Left lung (tissue), 10 donors: ENCODE data around the gene ZDHHC13. TPM values are rescaled to one million over a fixed set of nuclear protein-coding genes. Genes with fewer than 3 reads are reported as not detected.

Experiments
- ATAC-seq: fragments of 200-7000 bp; cut with Tn5 transposase; one replicate; pipeline ENCODE4 v1.9.1; 2020; ENCODE audit warnings: moderate library complexity
- DNase-seq, 4 donors: peaks; one replicate each; pipeline ENCODE4 v3.0.0-alpha.2; 2013 to 2020
- H3K27ac ChIP-seq, 2 donors: fragments of 200-600 bp; sonication (generic) in 1 of 2; one replicate each; pipeline versions ENCODE4 v1.5.0 to v1.8.0; 2020 to 2021
- H3K27me3 ChIP-seq, 2 donors: fragments of 200-600 bp; sonication (generic) in 1 of 2; one replicate each; pipeline versions ENCODE4 v1.5.0 to v1.8.0; 2020 to 2021
- H3K36me3 ChIP-seq, 2 donors: fragments of 200-600 bp; sonication (generic) in 1 of 2; one replicate each; pipeline versions ENCODE4 v1.5.0 to v1.8.0; 2020 to 2021
- H3K4me1 ChIP-seq, 2 donors: fragments of 200-600 bp; one replicate each; pipeline ENCODE4 v1.8.0; 2021
- H3K4me3 ChIP-seq, 2 donors: fragments of 200-600 bp; sonication (generic) in 1 of 2; one replicate each; pipeline versions ENCODE4 v1.5.0 to v1.8.0; 2020 to 2021; ENCODE audit warnings: mild to moderate bottlenecking in 1 of 2
- H3K9me3 ChIP-seq, 2 donors: fragments of 200-600 bp; sonication (generic) in 1 of 2; one replicate each; pipeline versions ENCODE4 v1.5.0 to v1.8.0; 2020 to 2021
- CTCF ChIP-seq, 2 donors: fragments of 200-600 bp; sonication (generic) in 1 of 2; IDR thresholded peaks; one replicate each; pipeline versions ENCODE4 v1.5.0 to v1.8.0; 2021; ENCODE audit warnings: antibody characterized with exemption in 2 of 2
- intact Hi-C, 2 donors: fragments of 100-400 bp; cut with DNase I; formaldehyde crosslinking; loops; one replicate each; pipeline versions ENCODE4 v1.11.2 to v1.14.2; 2022
- polyA plus RNA-seq, 6 donors: library from polyadenylated mRNA; unstranded; fragments of 120-200 nt; gene quantifications; one replicate each; pipeline ENCODE4 v1.2.1, GENCODE V29; 2013; ENCODE audit not compliant: insufficient read length in 6 of 6
- total RNA-seq, 2 donors: library from RNA; stranded (reverse); fragmentation: NEBNext Ultra II Directional; extraction: Animal tissue kit (Norgen Biotek cat#: 25700); gene quantifications; one replicate each; pipeline ENCODE4 v1.2.1, GENCODE V29; 2021
- donor health status: DM: no; HTN: yes; CAD: no.
- donor health status: DM: no; HTN: no; CAD: no.

The ZDHHC13 gene
- total and polyA plus RNA-seq, 8 donors: 13.7 to 37.9 (median 25.0) TPM

DNA sequence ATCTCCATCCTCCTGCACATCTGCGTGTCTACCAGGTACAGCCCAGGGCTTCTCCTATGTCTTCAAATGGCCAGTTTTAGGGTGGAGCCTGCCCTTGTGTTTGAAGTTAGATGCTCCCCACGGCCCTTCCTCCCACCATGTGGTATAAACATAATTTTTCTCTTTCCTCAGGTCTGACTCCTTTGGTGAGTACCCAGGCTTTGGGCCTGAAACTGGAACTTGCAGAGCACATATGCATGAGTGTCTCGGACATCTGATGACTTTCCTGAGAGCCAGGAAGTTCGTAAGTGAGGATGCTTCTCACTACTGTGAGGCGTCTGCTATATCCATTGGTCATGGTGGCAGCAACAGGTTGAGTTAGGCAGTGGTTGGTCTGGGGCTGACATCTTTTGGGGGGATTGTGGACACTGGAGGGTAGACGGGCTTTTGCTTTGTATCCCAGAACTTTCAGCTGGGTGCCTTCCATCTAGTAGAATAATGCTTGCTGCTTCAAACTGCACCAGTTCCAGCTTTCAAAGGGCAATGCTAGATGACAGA is 68.6 kb downstream of the ZDHHC13 start:
- Histone ChIP-seq H3K27me3 (no peaks in the 10 kb centered on the region), H3K36me3 (no peaks in the 10 kb centered on the region), H3K4me3 (no peak overlapping the region), H3K9me3 (no peaks in the 10 kb centered on the region), H3K4me1 (no peaks in the 10 kb centered on the region), H3K27ac (no peak overlapping the region)
- TF ChIP-seq CTCF (IDR thresholded peaks at IDR 0.05): no peak
- no peak for DNase-seq
- no peak for ATAC-seq
- intact Hi-C loops: no loop called here

DNA sequence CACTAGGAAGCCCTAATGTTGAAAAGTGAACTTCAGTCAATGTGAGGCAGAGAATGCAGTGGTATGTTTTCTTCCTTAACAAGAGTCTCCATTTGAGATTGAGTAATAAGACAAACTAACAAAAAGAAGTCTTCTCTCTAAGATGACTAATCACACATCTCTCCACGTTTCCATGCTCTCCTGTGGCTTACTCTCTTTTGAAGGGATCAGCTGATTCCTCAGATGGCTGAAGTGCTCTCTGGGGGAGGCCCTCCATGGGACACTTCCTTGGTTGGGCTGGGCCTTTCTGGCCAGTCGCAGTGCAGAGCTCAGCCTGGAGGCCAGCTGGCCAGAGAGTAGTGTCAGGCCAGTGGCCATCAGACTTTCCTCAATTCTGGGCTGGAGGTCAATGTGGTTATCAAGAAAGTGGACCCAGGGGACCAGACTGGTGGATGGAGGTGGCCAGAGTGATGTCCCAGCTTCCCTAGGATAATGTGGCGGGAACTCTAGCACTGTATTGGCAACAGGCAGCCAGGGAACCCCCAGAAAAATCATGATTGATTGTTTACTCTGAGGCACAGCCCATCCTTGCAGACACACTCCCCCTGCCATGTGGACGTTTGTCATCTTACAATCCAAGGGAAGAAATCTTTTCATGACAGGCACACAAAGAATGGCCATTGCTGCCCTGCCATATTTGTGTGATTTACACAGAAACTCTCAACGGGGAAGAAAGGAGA is 70.3 kb downstream of the ZDHHC13 start:
- no peak overlapping the region for H3K4me3 ChIP-seq
- DNase-seq: no peak
- H3K27ac ChIP-seq: no peak overlapping the region
- intact Hi-C loops: no loop called here
- no peaks in the 10 kb centered on the region for H3K27me3 ChIP-seq
- no peaks in the 10 kb centered on the region for H3K9me3 ChIP-seq
- no peak for ATAC-seq
- TF ChIP-seq CTCF (IDR thresholded peaks at IDR 0.05): no peak
- no peaks in the 10 kb centered on the region for H3K36me3 ChIP-seq
- H3K4me1 ChIP-seq: no peaks in the 10 kb centered on the region

GRCh38 chr11:19187833-19188258 is 70.9 kb downstream of the ZDHHC13 start:
- Histone ChIP-seq H3K36me3 (no peaks in the 10 kb centered on the region), H3K27me3 (no peaks in the 10 kb centered on the region), H3K4me1 (no peaks in the 10 kb centered on the region), H3K4me3 (no peak overlapping the region), H3K9me3 (no peaks in the 10 kb centered on the region), H3K27ac (no peak overlapping the region)
- TF ChIP-seq CTCF (IDR thresholded peaks at IDR 0.05): no peak
- ATAC-seq (no peak), DNase-seq (no peak)
- intact Hi-C loops: no loop called here

GRCh38 chr11:19191530-19192169 is 74.7 kb downstream of the ZDHHC13 start:
- TF ChIP-seq CTCF (IDR thresholded peaks at IDR 0.05): no peak
- ATAC-seq (no peak), DNase-seq (peak in 1 of 4 donors; percentile 36)
- no peaks in the 10 kb centered on the region for H3K4me1 ChIP-seq
- intact Hi-C loops: no loop called here
- no peaks in the 10 kb centered on the region for H3K36me3 ChIP-seq
- H3K9me3 ChIP-seq: no peaks in the 10 kb centered on the region
- H3K27me3 ChIP-seq: no peaks in the 10 kb centered on the region
- no peak overlapping the region for H3K27ac ChIP-seq
- H3K4me3 ChIP-seq: no peak overlapping the region

DNA sequence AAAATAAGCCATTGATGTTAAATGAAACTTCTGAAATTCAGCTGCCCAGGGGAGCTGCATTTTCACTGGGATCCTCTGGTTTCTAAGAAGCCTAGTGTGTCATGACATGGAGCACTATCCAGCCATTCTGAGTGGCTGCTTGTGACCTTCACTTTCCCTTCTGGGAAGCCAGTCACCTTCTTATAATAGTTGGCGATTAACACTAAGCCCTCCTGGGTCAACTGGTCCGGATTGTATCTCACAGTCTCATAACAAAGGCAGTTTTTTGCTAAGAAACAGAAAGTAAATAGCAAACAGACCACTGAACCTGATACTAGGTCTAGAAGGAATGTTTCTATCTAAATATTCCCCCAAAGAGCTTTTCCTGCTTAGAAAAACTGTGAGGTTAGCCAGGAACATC is 76.9 kb downstream of the ZDHHC13 start:
- DNase-seq: no peak
- no peaks in the 10 kb centered on the region for H3K4me1 ChIP-seq
- intact Hi-C loops: no loop called here
- no peaks in the 10 kb centered on the region for H3K36me3 ChIP-seq
- TF ChIP-seq CTCF (IDR thresholded peaks at IDR 0.05): no peak
- no peaks in the 10 kb centered on the region for H3K9me3 ChIP-seq
- no peak overlapping the region for H3K4me3 ChIP-seq
- H3K27me3 ChIP-seq: no peaks in the 10 kb centered on the region
- no peak overlapping the region for H3K27ac ChIP-seq
- no peak for ATAC-seq
